ENCODE data around the gene RASGRP4.
"Not testable (repeated sequence)": the region's sequence is repeated elsewhere in the genome, so short reads cannot be mapped to it uniquely, and the experiment has no call there.

Gene RASGRP4

DNA sequence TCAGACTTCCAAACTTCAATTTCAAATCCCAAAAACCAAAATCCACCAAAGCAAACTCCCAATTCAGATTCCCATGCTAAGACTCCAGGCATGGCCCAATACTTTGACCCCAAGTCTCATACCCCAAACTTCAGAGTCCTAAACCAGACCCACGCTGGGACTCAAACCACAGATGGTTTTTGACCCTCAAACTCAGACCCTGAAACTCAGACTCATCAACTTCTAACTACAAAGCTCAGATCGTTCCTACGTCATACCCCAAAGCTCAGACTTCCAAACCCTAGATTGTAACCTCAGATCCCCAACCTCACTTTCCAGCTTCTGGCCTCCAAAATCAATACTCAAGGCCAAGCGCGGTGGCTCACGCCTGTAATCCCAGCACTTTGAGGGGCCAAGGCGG lies 19.3 kb upstream of the RASGRP4 start:
- DNase-seq, result no peak

DNA sequence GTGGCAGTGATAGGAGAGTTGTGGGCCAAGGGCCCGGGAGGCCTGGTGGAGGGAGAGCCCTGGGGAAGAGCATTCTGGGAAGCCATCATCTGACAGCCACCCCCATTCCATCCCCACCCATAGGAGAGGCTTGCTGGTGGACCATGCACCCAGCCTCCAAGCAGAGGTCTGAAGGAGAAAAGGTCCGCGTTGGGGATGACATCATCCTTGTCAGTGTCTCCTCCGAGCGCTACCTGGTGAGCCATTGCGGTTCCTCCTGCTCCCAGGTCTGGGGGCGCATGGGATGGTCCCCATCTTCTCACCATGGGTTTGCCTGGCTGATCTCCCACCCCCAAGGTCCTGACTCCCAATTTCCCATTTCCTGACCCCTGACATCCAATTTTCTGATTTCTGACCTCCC lies 18.0 kb upstream of the RASGRP4 start:
- DNase-seq, result no peak

DNA sequence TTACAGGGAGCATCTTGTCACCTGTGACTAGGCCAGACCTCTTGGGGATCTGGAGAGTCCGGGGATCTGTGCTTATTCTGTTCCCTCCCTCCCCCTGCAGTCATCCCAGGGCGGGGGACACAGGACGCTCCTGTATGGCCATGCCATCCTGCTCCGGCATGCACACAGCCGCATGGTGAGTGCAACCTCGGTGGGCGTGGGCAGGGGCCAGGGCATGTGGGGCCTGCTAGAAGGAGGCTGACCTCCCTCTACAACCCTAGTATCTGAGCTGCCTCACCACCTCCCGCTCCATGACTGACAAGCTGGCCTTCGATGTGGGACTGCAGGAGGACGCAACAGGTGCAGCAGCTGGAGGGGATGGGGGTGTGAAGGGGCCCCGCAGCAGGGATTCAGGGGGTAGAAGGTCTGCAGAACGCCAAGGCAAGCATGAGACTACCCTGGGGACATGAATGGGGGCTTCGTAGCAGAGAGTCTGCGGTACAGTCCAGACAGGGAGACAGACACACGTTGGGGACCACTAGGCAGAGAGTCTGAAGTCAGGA lies 17.5 kb upstream of the RASGRP4 start:
- DNase-seq, result no peak

DNA sequence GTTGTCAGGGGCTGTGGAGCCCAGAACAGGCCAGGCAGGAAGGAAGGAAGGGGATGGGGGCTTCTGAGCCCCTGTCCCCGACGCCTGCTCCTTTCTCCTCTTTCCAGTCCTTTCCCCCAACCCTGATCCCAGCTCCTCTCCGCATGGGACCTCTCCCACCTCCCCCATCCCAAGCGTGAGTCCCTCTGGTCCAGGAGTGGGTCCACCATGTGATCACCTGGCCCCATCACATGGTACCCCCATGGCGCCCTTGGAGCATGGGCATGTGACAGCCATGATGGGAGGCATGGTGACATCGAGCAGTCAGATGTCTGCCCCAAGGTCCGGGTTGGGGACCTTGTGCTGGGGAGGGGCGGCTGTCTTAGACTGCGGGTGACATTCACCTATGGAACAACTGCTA lies 16.7 kb upstream of the RASGRP4 start:
- DNase-seq, result no peak

DNA sequence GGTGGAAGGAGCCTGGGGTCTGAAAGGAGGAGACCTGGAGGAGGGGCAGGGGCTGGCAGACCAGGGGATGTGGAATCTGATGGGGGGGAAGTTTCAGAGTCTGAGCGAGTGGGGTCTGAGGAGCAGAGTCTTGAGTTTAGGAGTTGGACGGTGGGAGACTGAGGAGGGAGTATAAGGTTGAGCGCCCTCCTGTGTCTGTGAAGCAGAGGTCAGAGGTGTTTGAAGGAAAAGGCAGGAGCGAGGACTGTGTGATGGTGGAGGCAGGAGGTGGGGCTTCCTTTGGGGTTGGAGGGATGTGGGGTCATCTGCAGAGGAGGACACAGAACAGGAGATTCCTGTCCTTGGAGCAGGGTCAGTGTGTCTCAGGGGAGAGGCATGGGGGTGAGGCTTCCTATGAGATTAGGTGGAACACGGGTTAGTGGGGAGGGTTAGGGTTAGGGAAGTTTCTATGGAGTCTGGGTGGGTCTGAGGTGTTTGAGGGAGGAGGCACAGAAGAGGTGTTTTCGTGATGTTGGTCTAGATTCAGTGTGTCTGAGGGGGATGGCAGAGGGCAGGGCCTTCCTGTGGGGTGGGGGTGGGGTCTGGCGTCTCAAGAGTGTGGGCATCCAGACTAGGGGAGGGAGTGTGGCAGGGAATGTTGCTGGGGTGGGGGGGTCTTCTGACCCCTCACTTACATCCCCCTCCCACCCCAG lies 15.8 kb upstream of the RASGRP4 start:
- DNase-seq, result peak; percentile 24

GRCh38 chr19:38440592-38440991 lies 14.6 kb upstream of the RASGRP4 start:
- no peak for DNase-seq

DNA sequence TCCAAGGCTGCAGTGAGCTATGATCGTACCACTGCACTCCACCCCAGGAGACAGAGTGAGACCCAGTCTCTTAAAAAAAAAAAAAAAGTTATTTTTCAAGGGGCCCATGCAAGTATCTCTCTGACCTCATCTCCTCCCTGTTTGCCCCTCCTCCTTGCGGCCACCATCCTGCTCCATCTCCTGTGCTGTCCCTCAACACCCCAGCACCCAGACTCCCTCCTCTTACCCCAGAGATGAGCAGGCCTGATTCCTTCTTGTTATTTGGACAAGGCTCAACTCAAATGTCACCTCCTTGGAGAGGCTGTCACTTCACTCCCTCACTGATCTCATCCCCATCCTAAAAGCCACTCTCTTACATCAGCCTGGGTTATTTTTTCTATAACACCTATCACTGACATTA lies 11.9 kb upstream of the RASGRP4 start:
- DNase-seq, result no peak

DNA sequence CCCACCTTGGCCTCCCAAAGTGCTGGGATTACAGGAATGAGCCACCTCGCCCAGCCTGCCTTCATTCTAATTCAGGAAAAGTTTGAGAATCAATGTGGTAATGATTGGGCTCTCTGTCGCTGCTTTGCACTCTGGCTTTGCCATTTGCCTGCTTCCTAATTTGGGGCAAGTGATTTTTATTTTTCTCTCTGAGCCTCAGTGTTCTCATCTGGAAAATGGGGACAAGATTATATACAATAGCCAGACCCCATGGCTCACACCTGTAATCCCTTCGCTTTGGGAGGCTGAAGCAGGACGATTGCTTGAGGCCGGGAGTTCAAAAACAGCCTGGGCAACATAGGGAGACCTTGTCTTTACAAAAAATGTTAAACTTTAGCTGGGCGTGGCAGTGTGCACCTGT lies 11.3 kb upstream of the RASGRP4 start:
- no peak for DNase-seq

DNA sequence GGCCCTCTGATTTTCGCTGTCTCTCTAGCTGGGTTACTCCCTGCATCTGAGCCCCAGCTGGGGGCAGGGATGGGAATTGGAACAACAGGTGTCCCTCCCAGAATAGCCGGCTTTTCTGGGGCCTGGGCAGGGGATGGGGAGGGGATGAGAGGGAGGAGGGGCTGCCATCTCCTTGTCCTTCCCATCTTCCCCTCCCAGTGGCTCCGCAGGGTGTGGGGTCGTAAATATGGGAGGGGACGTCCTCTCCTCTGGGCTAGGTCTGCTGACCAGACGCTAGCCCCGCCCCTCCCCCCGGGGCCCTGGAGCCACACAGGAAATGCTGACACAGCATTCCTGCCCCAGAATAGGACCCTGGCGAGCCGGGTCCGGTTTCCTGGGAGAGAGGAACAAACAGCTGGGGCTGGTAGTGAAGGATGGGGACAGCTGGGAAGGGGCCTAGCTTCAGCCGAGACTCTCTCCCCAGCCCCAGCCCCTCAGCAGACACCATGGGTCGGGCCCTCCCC lies 8.6 kb upstream of the RASGRP4 start:
- no peak for DNase-seq

DNA sequence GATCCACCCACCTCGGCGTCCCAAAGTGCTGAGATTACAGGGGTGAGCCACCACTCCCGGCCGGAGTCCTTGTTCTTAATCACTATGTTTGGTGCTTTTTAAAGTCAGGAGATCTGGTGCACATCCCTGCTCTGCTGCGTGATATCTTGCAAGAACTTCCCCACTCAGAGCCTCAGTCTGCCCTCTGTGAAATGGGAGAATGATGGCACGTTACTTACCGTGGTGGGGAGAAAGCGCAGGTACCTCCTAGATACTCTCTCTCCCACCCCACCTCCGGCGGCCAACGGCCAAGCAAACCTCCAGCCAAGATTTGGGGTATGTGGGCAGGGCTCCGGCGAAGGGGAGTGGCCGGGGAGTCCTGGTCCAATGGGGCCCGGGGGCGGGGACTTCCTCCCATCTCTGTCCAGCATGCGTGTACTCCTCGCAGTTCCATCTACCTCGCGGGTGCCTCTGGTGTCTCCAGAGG lies 7.3 kb upstream of the RASGRP4 start, which contains the start of gene RYR1:
Gene RYR1 (plus strand): TSS at position 424 of the 466 bp plus-strand sequence. CDS start 139 bp downstream, outside the sequence.
- peak; percentile 51 for DNase-seq

DNA sequence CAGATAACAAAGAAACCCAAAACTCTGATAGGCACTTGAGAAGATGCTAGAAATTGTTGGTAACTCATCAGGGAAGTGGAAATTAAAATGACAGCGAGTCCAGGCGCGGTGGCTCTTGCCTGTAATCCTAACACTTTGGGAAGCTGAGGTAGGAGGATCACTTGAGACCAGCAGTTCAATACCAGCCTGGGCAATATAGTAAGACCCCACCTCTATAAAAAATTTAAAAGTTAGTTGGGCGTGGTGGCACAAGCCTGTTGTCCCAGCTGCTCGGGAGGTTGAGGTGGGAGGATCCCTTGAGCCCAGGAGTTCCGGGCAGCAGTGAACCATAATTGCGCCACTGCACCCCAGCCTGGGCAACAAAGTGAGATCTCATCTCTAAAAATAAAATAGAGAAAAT lies 4.9 kb upstream of the RASGRP4 start:
- no peak for DNase-seq

DNA sequence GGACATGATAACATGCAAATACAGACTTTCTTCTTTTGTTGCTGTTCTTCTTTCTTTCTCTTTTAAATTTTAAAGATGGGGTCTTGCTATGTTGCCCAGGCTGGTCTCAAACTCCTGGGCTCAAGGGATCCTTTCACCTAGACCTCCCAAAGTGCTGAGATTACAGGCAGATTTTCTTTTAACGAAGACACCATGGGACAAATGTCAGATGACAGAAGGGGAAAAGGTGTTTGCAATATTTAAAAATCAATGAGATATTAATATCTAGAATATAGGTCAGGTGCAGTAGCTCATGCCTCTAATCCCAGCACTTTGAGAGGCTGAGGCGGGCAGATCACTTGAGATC lies 3.8 kb upstream of the RASGRP4 start:
- DNase-seq, result no peak

DNA sequence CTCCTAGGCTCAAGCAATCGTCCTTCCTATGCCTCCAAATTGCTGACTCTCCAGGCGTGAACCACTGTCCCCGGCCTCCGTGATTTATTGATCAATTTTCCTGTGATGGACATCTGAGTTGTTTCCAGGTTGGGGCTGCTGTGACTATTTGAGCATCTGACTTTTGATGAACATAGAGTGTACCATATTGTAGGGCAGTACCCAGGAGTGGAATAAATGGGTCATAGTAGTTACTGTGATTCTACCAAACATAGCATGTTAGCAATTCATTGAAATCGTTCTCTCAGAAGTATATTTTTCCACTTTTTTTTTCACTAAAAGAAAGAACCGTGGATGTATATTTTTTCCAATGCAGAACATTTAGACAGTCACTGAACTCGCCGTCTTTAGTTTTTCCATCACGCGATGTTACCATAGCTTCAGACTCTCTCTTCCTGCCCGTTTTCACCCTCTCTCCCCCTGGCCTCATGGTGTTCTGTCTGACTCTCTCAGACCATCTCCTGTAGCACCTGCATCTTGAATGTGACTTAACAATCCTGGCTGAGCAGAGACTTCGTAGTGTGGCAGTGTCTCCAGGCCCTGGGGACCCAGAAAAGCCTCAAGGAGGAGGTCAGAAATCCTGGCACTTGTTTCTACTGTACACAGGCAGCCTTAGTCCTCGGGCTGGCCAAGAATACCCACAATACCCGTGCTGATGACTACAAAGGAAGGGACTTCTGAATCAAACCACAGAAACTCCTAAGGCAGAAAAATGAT lies 3.2 kb upstream of the RASGRP4 start:
- DNase-seq, result no peak

GRCh38 chr19:38427035-38427677 lies 1.1 kb upstream of the RASGRP4 start:
- DNase-seq, result not testable (repeated sequence)

DNA sequence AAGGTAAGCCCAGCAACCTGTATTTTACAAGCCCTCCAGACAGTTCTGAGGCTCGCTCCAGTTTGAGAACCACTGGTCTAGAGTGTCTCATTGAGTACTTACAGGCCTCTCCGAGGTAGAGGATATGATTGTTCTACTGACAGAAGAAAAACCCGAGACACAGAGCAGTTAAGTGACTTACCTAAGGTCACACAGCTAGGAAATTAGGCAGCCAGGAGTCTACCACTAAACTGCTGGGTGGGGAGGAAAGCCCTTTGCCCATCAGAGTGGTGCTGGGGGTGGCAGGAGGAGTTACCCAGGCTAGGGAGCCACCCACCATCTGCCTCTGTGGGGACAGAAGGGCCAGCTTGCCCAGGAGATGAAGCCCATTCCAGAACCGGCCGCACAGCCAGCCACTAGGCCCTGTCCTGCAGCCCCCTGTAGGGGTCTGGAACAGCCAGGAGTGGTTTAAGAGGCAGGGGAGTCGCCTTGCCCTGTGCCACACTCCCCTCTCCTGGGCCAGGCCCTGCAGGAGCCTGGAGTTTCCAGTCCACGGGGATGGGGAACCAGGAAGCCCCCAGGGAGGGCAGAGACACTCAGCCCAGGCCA lies 703 bp downstream of the RASGRP4 start:
- DNase-seq, result no peak

DNA sequence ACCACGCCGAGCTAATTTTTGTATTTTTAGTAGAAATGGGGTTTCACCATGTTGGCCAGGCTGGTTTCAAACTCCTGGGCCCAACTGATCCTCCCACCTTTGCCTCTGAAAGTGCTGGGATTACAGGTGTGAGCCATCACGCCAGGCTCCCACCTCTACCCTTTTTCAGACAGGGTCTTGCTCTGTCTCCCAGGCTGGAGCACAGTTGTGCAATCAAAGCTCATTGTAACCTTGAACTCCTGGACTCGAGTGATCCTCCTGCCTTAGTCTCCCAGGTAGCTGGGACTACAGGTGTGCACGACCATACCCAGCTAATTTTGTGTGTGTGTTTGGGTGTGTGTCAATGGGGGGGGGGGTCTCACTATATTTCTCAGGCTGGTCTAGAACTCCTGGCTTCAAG lies 1.7 kb downstream of the RASGRP4 start:
- no peak for DNase-seq

GRCh38 chr19:38422438-38422837 lies 3.6 kb downstream of the RASGRP4 start:
- DNase-seq, result no peak

GRCh38 chr19:38421856-38422255 lies 4.2 kb downstream of the RASGRP4 start:
- no peak for DNase-seq

DNA sequence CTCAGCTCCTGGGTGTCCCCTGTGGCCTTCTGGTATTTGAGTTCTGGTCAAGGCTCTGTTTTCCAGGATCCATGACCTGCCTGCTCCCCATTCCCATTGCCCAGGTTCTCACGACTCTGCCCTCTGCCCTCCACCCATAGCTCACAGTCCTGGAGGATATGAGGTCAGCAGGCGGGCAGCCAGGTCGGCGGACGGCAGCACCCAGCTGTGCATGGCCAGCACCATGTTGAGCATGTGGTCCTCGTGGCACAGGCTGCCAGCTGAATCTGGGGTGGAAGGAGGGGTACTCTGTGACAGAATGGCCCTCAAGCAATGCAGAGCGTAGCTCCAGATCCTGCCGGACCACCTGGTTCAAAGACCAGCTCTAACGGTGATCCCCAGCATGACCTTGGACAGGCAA lies 5.1 kb downstream of the RASGRP4 start:
- no peak for DNase-seq

- peak; percentile 55 for DNase-seq
These were observed 8.2 kb downstream of the RASGRP4 start for GRCh38 chr19:38417544-38418506.

- DNase-seq, result no peak
These were observed 8.9 kb downstream of the RASGRP4 start for GRCh38 chr19:38417146-38417543.

DNA sequence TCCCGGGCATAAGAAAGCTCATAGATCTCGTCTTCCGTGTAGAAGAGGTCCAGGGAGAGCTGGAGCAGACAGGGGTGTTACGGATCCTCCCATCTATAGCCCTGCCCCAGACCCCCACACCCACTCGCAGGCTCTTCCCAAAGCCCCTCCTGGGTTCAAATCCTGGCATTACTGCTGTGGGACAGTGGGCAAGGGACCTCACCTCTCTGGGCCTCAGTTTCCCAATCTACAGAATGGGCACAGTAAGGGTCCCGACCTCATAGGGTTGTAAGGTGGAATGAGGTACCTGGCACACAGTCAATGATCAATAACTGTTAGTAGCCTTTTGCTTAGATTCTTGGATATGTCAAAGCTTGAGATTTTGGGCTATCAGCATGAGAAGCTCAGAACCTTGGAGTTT lies 12.6 kb downstream of the RASGRP4 start:
- no peak for DNase-seq
